AG04450 (cell line): ENCODE data around the gene TUBGCP3. TPM values are rescaled to one million over a fixed set of nuclear protein-coding genes. Genes with fewer than 3 reads are reported as not detected.

ENCODE experiments used
- CTCF ChIA-PET: fragments of 300-600, 350-600 bp; formaldehyde crosslinking; extraction: SDS; loops from one replicate; lab custom pipeline; 2022; ENCODE audit warnings: antibody characterized with exemption, inconsistent platforms; lab: Charles Lee
- POLR2A ChIA-PET: fragments of 350-600 bp; formaldehyde crosslinking; extraction: SDS; loops from one replicate; lab custom pipeline; 2021; ENCODE audit warnings: antibody characterized with exemption, inconsistent platforms; lab: Yijun Ruan, JAX
- DNase-seq: peaks from one replicate; pipeline ENCODE4 v3.0.0-alpha.2; 2011; ENCODE audit warnings: low read depth, low spot score
- H3K27ac ChIP-seq: one replicate; pipeline ENCODE4 v1.5.1; 2012; ENCODE audit warnings: low read depth, low read length, control low read depth
- H3K27me3 ChIP-seq: one replicate; pipeline ENCODE4 v1.6.0; 2012; ENCODE audit warnings: low read length; ENCODE audit not compliant: control insufficient read depth, insufficient read depth
- H3K4me3 ChIP-seq: 2 replicates; pipeline ENCODE4 v1.5.1; 2011; ENCODE audit warnings: mild to moderate bottlenecking, low read depth, low read length, control low read depth
- H3K9me3 ChIP-seq: 2 replicates; pipeline ENCODE4 v1.5.1; 2012; ENCODE audit warnings: low read length; ENCODE audit not compliant: control insufficient read depth, insufficient read depth
- CTCF ChIP-seq: IDR thresholded peaks from 2 replicates; pipeline ENCODE4 v1.5.1; 2011; ENCODE audit warnings: low read depth, low read length, control low read depth, inconsistent platforms
- polyA plus RNA-seq: library from polyadenylated mRNA; depleted of rRNA; stranded (reverse); fragments of >200 nt; gene quantifications from 2 replicates; pipeline ENCODE4 v1.2.3, GENCODE V29; 2011

TUBGCP3 gene
- polyA plus RNA-seq, 1 experiment = 11.3 TPM

- ChIA-PET POLR2A (no interaction called here), CTCF (no interaction called here)
- Histone ChIP-seq H3K27ac (no peak overlapping the region), H3K27me3 (no peaks in the 10 kb centered on the region), H3K9me3 (no peaks in the 10 kb centered on the region; the same call in 1 of the 2 replicates), H3K4me3 (no peak overlapping the region)
- DNase-seq = no peak
- no peak for TF ChIP-seq CTCF
Measured at GRCh38 chr13:112569821-112570220, 18.1 kb downstream of the TUBGCP3 start.

- H3K27me3 ChIP-seq = no peaks in the 10 kb centered on the region
- TF ChIP-seq CTCF = no peak
- H3K9me3 ChIP-seq = no peaks in the 10 kb centered on the region
- H3K4me3 ChIP-seq = no peak overlapping the region; the same call in 1 of the 2 replicates
- CTCF ChIA-PET = no interaction called here
- POLR2A ChIA-PET = interaction anchor here (0.6 to 0.7 kb wide), 2 partner anchors 20 to 214 kb away, joined by 3 to 4 read pairs; no protein-coding TSS in a partner anchor
- H3K27ac ChIP-seq = peak overlapping the region; percentile 89
- peak; percentile 23 for DNase-seq
Measured at GRCh38 chr13:112567161-112567862, 20.6 kb downstream of the TUBGCP3 start.

GRCh38 chr13:112562786-112563383 is 25.1 kb downstream of the TUBGCP3 start:
- Histone ChIP-seq H3K4me3 (no peak overlapping the region), H3K27me3 (no peaks in the 10 kb centered on the region), H3K9me3 (no peaks in the 10 kb centered on the region), H3K27ac (no peak overlapping the region)
- no peak for TF ChIP-seq CTCF
- ChIA-PET POLR2A (no interaction called here), CTCF (no interaction called here)
- DNase-seq = no peak

- ChIA-PET POLR2A (no interaction called here), CTCF (no interaction called here)
- no peak overlapping the region for H3K27ac ChIP-seq
- H3K27me3 ChIP-seq = no peaks in the 10 kb centered on the region
- no peak for TF ChIP-seq CTCF
- no peaks in the 10 kb centered on the region for H3K9me3 ChIP-seq
- no peak for DNase-seq
- no peak overlapping the region for H3K4me3 ChIP-seq
Measured at GRCh38 chr13:112562254-112562653, 25.7 kb downstream of the TUBGCP3 start.

- ChIA-PET CTCF (no interaction called here), POLR2A (no interaction called here)
Measured at GRCh38 chr13:112561478-112561877, 26.5 kb downstream of the TUBGCP3 start.

More at GRCh38 chr13:112561478-112561877, 26.5 kb downstream of the TUBGCP3 start:
- no peak overlapping the region for H3K27ac ChIP-seq
- TF ChIP-seq CTCF = no peak
- H3K27me3 ChIP-seq = no peaks in the 10 kb centered on the region
- no peaks in the 10 kb centered on the region for H3K9me3 ChIP-seq
- no peak for DNase-seq
- H3K4me3 ChIP-seq = no peak overlapping the region
